ENCODE data around the gene VMP1. TPM values are rescaled to one million over a fixed set of nuclear protein-coding genes. Genes with fewer than 3 reads are reported as not detected.

VMP1 gene
- total RNA-seq, 1 experiment from 2014 or later = 236 TPM

DNA sequence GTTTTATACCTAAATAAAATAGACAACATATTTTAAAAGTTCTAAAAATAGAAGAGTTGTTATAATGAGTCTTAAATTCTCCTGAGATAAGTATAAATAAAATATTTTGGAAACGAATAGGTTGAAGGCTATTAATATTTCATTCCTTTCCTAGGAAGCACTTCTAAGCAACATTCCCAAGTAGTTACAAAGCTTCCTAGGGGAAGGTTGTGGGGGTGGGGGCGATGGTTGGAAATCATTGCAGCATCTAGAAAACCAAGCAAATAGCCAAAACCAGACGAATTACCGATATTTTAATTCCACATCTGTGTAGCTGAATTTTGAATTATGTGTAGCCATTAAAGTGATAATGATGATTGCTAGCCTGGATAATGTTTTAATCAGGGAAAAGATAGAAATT, 27.1 kb upstream of the VMP1 start:
- CTCF ChIA-PET = no interaction called here
- BruUV-seq (replicated peaks) = no TSS peak
- peaks cover 18% of the 10 kb centered on the region for H3K79me2 ChIP-seq (ENCODE audit: low read depth)

GRCh38 chr17:59683283-59683682, 24.2 kb upstream of the VMP1 start:
- Histone ChIP-seq H3F3A (ENCODE audit: insufficient read depth, low read depth) (peaks cover 76% of the 10 kb centered on the region), H3K27me3 (ENCODE audit: insufficient read depth, low read depth) (no peaks in the 10 kb centered on the region), H3K36me3 (ENCODE audit: low read depth) (peaks cover 85% of the 10 kb centered on the region), H2AFZ (no peak overlapping the region), H4K20me1 (ENCODE audit: insufficient read depth) (peaks cover 44% of the 10 kb centered on the region), H3K9me2 (ENCODE audit: insufficient read depth) (no peaks in the 10 kb centered on the region), H3K27ac (no peak overlapping the region), H3K4me3 (no peak overlapping the region), H3K4me1 (replicated peaks; ENCODE audit: insufficient read depth) (peaks cover 8% of the 10 kb centered on the region; the same call in 1 of the 2 replicates), H3K79me2 (ENCODE audit: low read depth) (peaks cover 31% of the 10 kb centered on the region), H3K9me3 (ENCODE audit: insufficient read depth, low read depth) (no peaks in the 10 kb centered on the region), H3K4me2 (no peak overlapping the region)
- TF ChIP-seq CTCF (conservative IDR thresholded peaks at IDR 0.05) (no peak), EZH2 (IDR thresholded peaks at IDR 0.05; ENCODE audit: low read depth) (no peak)
- no TSS peak for BruUV-seq (replicated peaks)
- intact Hi-C loops (cut with micrococcal nuclease; ENCODE audit: unreplicated experiment) = no loop called here
- ChIA-PET CTCF (no interaction called here), POLR2A (ENCODE audit: unreplicated experiment) (interaction anchor here (0.6 kb wide), 1 partner anchor 191 kb away, joined by 4 read pairs; no protein-coding TSS in a partner anchor)
- no peak for DNase-seq

More for the DNA sequence above, 27.1 kb upstream of the VMP1 start:
- no peaks in the 10 kb centered on the region for H3K9me2 ChIP-seq (ENCODE audit: insufficient read depth)
- peak overlapping the region; percentile 3; the same call in 1 of the 2 replicates for H3K27ac ChIP-seq
- intact Hi-C loops (cut with micrococcal nuclease; ENCODE audit: unreplicated experiment) = no loop called here
- H3K27me3 ChIP-seq (ENCODE audit: insufficient read depth, low read depth) = no peaks in the 10 kb centered on the region
- no peak overlapping the region for H2AFZ ChIP-seq
- no peaks in the 10 kb centered on the region for H3K4me1 ChIP-seq (replicated peaks; ENCODE audit: insufficient read depth)
- no peak for TF ChIP-seq CTCF (conservative IDR thresholded peaks at IDR 0.05)
- H4K20me1 ChIP-seq (ENCODE audit: insufficient read depth) = peaks cover 40% of the 10 kb centered on the region
- no peaks in the 10 kb centered on the region for H3K9me3 ChIP-seq (ENCODE audit: insufficient read depth, low read depth)
- H3K4me2 ChIP-seq = no peak overlapping the region
- H3F3A ChIP-seq (ENCODE audit: insufficient read depth, low read depth) = peaks cover 53% of the 10 kb centered on the region
- H3K36me3 ChIP-seq (ENCODE audit: low read depth) = peaks cover 80% of the 10 kb centered on the region
- POLR2A ChIA-PET (ENCODE audit: unreplicated experiment) = no interaction called here
- no peak overlapping the region for H3K4me3 ChIP-seq
- DNase-seq = no peak

DNA sequence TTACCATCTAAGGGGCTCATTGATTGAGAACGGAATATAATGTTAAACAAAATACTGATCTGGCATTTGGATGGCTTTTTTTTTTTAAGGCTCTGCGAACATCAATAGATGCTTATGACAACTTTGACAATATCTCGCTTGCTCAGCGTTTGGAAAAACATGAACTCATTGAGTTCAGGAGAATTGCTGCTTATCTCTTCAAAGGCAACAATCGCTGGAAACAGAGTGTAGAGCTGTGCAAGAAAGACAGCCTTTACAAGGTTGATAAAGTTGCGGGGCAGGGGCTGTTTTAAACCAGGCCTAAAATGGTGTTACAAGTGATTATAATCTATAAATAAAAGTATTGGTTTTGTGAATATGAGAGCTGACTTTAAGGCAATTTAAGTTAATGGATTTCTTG, 22.5 kb upstream of the VMP1 start:
- no peaks in the 10 kb centered on the region for H3K9me3 ChIP-seq (ENCODE audit: insufficient read depth, low read depth)
- no peak overlapping the region for H3K4me2 ChIP-seq
- DNase-seq = no peak
- POLR2A ChIA-PET (ENCODE audit: unreplicated experiment) = interaction anchor here (0.6 kb wide), 1 partner anchor 200 kb away, joined by 3 read pairs; no protein-coding TSS in a partner anchor
- no peak overlapping the region for H2AFZ ChIP-seq
- H4K20me1 ChIP-seq (ENCODE audit: insufficient read depth) = peaks cover 58% of the 10 kb centered on the region
- H3K36me3 ChIP-seq (ENCODE audit: low read depth) = peaks cover 84% of the 10 kb centered on the region
- no peak overlapping the region for H3K27ac ChIP-seq
- peaks cover 48% of the 10 kb centered on the region for H3K79me2 ChIP-seq (ENCODE audit: low read depth)
- intact Hi-C loops (cut with micrococcal nuclease; ENCODE audit: unreplicated experiment) = no loop called here
- H3K4me3 ChIP-seq = no peak overlapping the region
- peaks cover 8% of the 10 kb centered on the region; the same call in 1 of the 2 replicates for H3K4me1 ChIP-seq (replicated peaks; ENCODE audit: insufficient read depth)
- CTCF ChIA-PET = interaction anchor here (0.6 kb wide), 1 partner anchor 379 kb away, joined by 6 read pairs; no protein-coding TSS in a partner anchor
- no peak for TF ChIP-seq EZH2 (IDR thresholded peaks at IDR 0.05; ENCODE audit: low read depth)
- TF ChIP-seq CTCF (conservative IDR thresholded peaks at IDR 0.05) = no peak
- peaks cover 83% of the 10 kb centered on the region for H3F3A ChIP-seq (ENCODE audit: insufficient read depth, low read depth)
- H3K27me3 ChIP-seq (ENCODE audit: insufficient read depth, low read depth) = no peaks in the 10 kb centered on the region
- BruUV-seq (replicated peaks) = no TSS peak
- H3K9me2 ChIP-seq (ENCODE audit: insufficient read depth) = no peaks in the 10 kb centered on the region

Data from PC-9 (cell line).